ENCODE measurements around the gene MBTPS1.

Gene MBTPS1

GRCh38 chr16:84143081-84143480 lies 26.3 kb upstream of the MBTPS1 start (continued):
- TF ChIP-seq ARNTL (CRISPR knock-in tag; IDR thresholded peaks at IDR 0.05; ENCODE audit: borderline replicate concordance, low read depth) = no peak
- no peak for TF ChIP-seq ZNF8 (CRISPR knock-in tag; IDR thresholded peaks at IDR 0.05)

GRCh38 chr16:84141143-84141670 lies 24.5 kb upstream of the MBTPS1 start:
- TF ChIP-seq OSR1 (CRISPR knock-in tag; IDR thresholded peaks at IDR 0.05) (no peak), ZNF565 (CRISPR knock-in tag; conservative IDR thresholded peaks at IDR 0.05; ENCODE audit: low read depth) (no peak), SNAI2 (CRISPR knock-in tag; IDR thresholded peaks at IDR 0.05) (no peak), BACH2 (CRISPR knock-in tag; IDR thresholded peaks at IDR 0.05; ENCODE audit: borderline replicate concordance) (no peak), GLIS3 (CRISPR knock-in tag; IDR thresholded peaks at IDR 0.05) (no peak), ZNF70 (CRISPR knock-in tag; IDR thresholded peaks at IDR 0.05) (no peak), ESRRG (CRISPR knock-in tag; IDR thresholded peaks at IDR 0.05) (no peak), PATZ1 (CRISPR knock-in tag; IDR thresholded peaks at IDR 0.05; ENCODE audit: borderline replicate concordance) (no peak), CSDC2 (CRISPR knock-in tag; IDR thresholded peaks at IDR 0.05) (no peak), POU6F1 (CRISPR knock-in tag; IDR thresholded peaks at IDR 0.05; ENCODE audit: borderline replicate concordance, low read depth) (no peak), RARB (CRISPR knock-in tag; IDR thresholded peaks at IDR 0.05) (no peak), ZFP30 (CRISPR knock-in tag; IDR thresholded peaks at IDR 0.05) (no peak), CSRNP3 (CRISPR knock-in tag; IDR thresholded peaks at IDR 0.05) (no peak)
- no peak for ATAC-seq

GRCh38 chr16:84139628-84140258 lies 23.0 kb upstream of the MBTPS1 start:
- no peak for TF ChIP-seq ESRRG (CRISPR knock-in tag; IDR thresholded peaks at IDR 0.05)
- TF ChIP-seq ZNF8 (CRISPR knock-in tag; IDR thresholded peaks at IDR 0.05) = no peak
- TF ChIP-seq PPARA (CRISPR knock-in tag; IDR thresholded peaks at IDR 0.05; ENCODE audit: borderline replicate concordance) = no peak
- ATAC-seq = no peak

- TF ChIP-seq ZNF565 (CRISPR knock-in tag; conservative IDR thresholded peaks at IDR 0.05; ENCODE audit: low read depth) = no peak
- no peak for TF ChIP-seq ZNF70 (CRISPR knock-in tag; IDR thresholded peaks at IDR 0.05)
- no peak for TF ChIP-seq ZFP30 (CRISPR knock-in tag; IDR thresholded peaks at IDR 0.05)
- no peak for TF ChIP-seq ZFP3 (CRISPR knock-in tag; IDR thresholded peaks at IDR 0.05)
- no peak for TF ChIP-seq CSDC2 (CRISPR knock-in tag; IDR thresholded peaks at IDR 0.05)
- TF ChIP-seq PPARA (CRISPR knock-in tag; IDR thresholded peaks at IDR 0.05; ENCODE audit: borderline replicate concordance) = no peak
- no peak for TF ChIP-seq ESRRG (CRISPR knock-in tag; IDR thresholded peaks at IDR 0.05)
- TF ChIP-seq RARB (CRISPR knock-in tag; IDR thresholded peaks at IDR 0.05) = no peak
- no peak for TF ChIP-seq TCF4 (CRISPR knock-in tag; IDR thresholded peaks at IDR 0.05; ENCODE audit: borderline replicate concordance)
- TF ChIP-seq OSR1 (CRISPR knock-in tag; IDR thresholded peaks at IDR 0.05) = no peak
- TF ChIP-seq TOX (CRISPR knock-in tag; IDR thresholded peaks at IDR 0.05; ENCODE audit: borderline replicate concordance) = no peak
- TF ChIP-seq ZC3H10 (CRISPR knock-in tag; IDR thresholded peaks at IDR 0.05) = no peak
- TF ChIP-seq CSRNP3 (CRISPR knock-in tag; IDR thresholded peaks at IDR 0.05) = no peak
- TF ChIP-seq BACH2 (CRISPR knock-in tag; IDR thresholded peaks at IDR 0.05; ENCODE audit: borderline replicate concordance) = no peak
- no peak for TF ChIP-seq ZNF8 (CRISPR knock-in tag; IDR thresholded peaks at IDR 0.05)
- no peak for TF ChIP-seq ISL1 (CRISPR knock-in tag; IDR thresholded peaks at IDR 0.05)
- no peak for TF ChIP-seq TSHZ2 (CRISPR knock-in tag; IDR thresholded peaks at IDR 0.05)
- no peak for TF ChIP-seq SNAI2 (CRISPR knock-in tag; IDR thresholded peaks at IDR 0.05)
- TF ChIP-seq POU6F1 (CRISPR knock-in tag; IDR thresholded peaks at IDR 0.05; ENCODE audit: borderline replicate concordance, low read depth) = no peak
- no peak for TF ChIP-seq ARNTL (CRISPR knock-in tag; IDR thresholded peaks at IDR 0.05; ENCODE audit: borderline replicate concordance, low read depth)
- ATAC-seq = no peak
Observed at GRCh38 chr16:84138824-84139627, 22.3 kb upstream of the MBTPS1 start.
